HG03135 (cell line): ENCODE measurements around the gene ZNF14.
"Not testable (repeated sequence)": the region's sequence is repeated elsewhere in the genome, so short reads cannot be mapped to it uniquely, and the experiment has no call there.

Source experiments
- ATAC-seq: cut with Tn5 transposase; IDR thresholded peaks from one replicate; pipeline ENCODE4 v1.9.1; 2021; ENCODE audit warnings: mild to moderate bottlenecking, moderate library complexity; ENCODE audit not compliant: unreplicated experiment

The ZNF14 gene

GRCh38 chr19:19747357-19748220 is 14.7 kb upstream of the ZNF14 start:
- ATAC-seq, result no peak

GRCh38 chr19:19746286-19747213 is 13.6 kb upstream of the ZNF14 start:
- no peak for ATAC-seq

GRCh38 chr19:19745496-19746285 is 12.8 kb upstream of the ZNF14 start:
- ATAC-seq, result no peak

- no peak for ATAC-seq
Observed at GRCh38 chr19:19744641-19745040, 11.7 kb upstream of the ZNF14 start.

- ATAC-seq, result not testable (repeated sequence)
Observed at GRCh38 chr19:19743921-19744320, 11.0 kb upstream of the ZNF14 start.

GRCh38 chr19:19743176-19743575 is 10.3 kb upstream of the ZNF14 start:
- no peak for ATAC-seq

GRCh38 chr19:19742773-19743172 is 9.9 kb upstream of the ZNF14 start:
- ATAC-seq, result no peak

GRCh38 chr19:19741184-19741583 is 8.3 kb upstream of the ZNF14 start:
- no peak for ATAC-seq

GRCh38 chr19:19740755-19741154 is 7.8 kb upstream of the ZNF14 start:
- no peak for ATAC-seq

GRCh38 chr19:19738564-19738963 is 5.7 kb upstream of the ZNF14 start:
- ATAC-seq, result no peak

GRCh38 chr19:19737559-19738332 is 4.8 kb upstream of the ZNF14 start:
- no peak for ATAC-seq

- ATAC-seq, result no peak
Observed at GRCh38 chr19:19721896-19722295, 11.0 kb downstream of the ZNF14 start.

- ATAC-seq, result no peak
Observed at GRCh38 chr19:19719798-19720197, 13.1 kb downstream of the ZNF14 start.

GRCh38 chr19:19711934-19712828 is 20.7 kb downstream of the ZNF14 start:
- ATAC-seq, result no peak

GRCh38 chr19:19711306-19711933 is 21.5 kb downstream of the ZNF14 start:
- ATAC-seq, result no peak

GRCh38 chr19:19710506-19710905 is 22.4 kb downstream of the ZNF14 start:
- no peak for ATAC-seq

GRCh38 chr19:19704836-19705235 is 28.1 kb downstream of the ZNF14 start:
- no peak for ATAC-seq

GRCh38 chr19:19700493-19700892 is 32.4 kb downstream of the ZNF14 start:
- not testable (repeated sequence) for ATAC-seq

- ATAC-seq, result no peak
Observed at GRCh38 chr19:19697589-19697988, 35.3 kb downstream of the ZNF14 start.
